Stimulated activated CD8-positive, alpha-beta memory T cell treated with anti-CD3 and anti-CD28 coated beads, Interleukin-4, amount 100 ng/mL, for 4 hours (primary cell): ENCODE data around the gene SYT12.
"Not testable (repeated sequence)": the region's sequence is repeated elsewhere in the genome, so short reads cannot be mapped to it uniquely, and the experiment has no call there.

Experiments
- DNase-seq, 2 donors: peaks; one replicate each; pipeline ENCODE4 v3.0.0-alpha.2; 2020; ENCODE audit warnings: low read depth in 2 of 2, low spot score in 1 of 2

Gene SYT12, protein sequence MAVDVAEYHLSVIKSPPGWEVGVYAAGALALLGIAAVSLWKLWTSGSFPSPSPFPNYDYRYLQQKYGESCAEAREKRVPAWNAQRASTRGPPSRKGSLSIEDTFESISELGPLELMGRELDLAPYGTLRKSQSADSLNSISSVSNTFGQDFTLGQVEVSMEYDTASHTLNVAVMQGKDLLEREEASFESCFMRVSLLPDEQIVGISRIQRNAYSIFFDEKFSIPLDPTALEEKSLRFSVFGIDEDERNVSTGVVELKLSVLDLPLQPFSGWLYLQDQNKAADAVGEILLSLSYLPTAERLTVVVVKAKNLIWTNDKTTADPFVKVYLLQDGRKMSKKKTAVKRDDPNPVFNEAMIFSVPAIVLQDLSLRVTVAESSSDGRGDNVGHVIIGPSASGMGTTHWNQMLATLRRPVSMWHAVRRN

DNA sequence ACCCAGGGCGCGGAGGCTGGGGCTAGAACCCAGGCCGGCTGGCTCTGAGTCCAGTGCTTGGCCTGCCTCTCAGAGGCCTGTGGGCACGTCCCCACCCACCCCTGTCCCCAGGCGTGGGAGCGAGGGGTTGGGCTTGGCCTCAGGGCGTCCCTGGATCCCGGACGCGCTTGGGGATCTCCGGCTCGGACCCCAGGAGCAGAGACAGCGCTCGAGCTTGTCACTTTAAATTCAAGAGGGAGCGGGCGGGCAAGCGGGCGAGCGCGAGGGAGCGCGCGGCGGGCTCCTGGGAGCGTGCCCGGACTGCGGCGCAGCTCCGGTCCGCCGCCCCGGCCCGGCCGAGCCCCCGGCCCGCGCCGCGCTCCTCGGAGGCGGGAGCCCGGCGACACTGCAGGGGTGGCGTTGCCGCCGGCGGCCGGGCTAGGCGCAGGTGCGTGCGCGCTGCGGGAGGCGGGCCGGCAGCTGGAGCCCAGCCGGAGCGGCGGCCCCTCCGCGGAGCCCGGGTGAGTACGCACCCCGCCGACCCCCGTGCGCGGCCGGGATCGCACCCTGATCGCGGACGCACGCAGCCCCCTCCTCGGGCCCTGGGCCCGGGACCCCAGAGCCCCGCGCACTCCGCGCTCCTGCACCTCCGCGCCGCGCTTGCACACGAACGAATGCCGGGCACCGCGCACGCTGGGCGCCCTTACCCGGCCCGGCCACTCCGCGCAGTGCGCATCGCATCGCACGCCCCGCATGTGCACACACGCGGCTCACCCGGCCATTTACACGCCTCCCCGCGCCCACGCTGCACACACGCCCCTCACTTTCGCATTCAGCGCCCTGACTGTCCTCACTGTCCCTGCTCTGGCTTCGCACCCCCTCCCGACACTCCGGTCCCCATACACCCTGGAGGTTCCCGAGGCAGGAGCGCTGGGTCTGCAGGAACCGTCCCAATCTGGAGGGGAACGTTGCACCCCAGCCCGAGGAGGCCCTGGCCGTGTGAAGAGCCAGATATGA, at the start of gene SYT12:
Gene SYT12 (plus strand): TSS at position 174 of the 996 bp plus-strand sequence. CDS start 7,011 bp downstream, outside the sequence.
- DNase-seq: no peak

DNA sequence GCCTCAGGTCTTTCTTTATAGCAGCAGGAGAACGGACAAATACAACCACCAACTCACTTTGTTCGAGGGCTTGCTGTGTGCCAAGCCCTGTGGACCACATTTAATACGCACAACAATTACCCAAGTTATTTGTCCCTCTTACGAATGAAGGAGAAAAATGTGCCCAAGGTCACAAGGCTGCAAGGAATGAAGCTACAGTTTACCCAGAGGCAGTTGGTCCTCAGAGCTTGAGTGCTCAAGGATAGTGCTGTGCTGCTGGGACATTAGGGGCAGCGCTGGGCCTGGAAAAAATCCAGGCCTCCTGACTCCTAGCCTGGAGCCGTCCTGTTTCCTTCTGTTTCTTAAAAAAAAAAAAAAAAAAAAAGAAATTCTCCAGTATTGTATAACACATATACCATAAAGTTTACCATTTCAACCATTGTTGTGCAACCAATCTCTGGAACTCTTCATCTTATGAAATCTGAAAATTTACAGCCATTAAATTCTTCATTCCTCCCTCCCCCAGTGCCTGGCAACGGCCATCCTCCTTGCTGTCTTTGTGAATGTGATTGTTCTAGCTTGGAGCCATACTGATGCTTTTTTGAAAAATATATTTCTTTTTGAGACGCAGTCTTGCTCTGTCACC, 48.9 kb upstream of the SYT12 start:
- no peak for DNase-seq

DNA sequence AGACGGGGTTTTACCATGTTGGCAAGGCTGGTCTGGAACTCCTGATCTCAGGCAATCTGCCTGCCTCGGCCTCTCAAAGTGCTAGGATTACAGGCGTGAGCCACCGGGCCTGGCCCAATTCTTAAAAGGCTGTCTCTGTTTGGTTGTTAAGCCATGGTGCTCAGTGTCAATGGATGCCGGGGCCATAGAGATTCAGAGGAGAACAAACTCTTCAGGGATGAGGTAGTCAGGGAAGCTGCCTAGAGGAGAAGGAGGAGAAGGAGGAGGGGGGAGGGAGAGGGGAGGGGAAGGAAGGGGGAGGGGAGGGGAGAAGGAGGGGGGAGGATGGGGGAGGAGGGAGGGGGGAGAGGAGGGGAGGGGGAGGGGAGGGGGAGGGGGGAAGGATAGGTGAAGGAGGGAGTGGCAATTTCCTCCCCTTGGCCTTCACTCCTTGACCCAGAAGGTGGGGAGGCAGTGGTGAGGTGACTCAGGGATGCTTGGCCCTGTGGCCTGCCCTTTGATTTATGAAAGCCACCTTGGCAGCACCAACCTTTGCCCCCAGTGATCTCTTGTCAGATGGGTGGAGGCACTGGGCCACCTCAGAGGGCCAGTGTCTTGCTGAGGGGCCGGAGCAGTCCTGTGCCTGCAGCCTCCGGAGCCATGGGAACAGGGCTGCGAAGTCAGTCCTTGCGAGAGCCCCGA, 48.1 kb upstream of the SYT12 start, which contains the start of gene C11orf86:
Gene C11orf86 (plus strand): TSS at position 581 of the 681 bp plus-strand sequence. CDS start 59 bp downstream, at position 640.
- no peak for DNase-seq

DNA sequence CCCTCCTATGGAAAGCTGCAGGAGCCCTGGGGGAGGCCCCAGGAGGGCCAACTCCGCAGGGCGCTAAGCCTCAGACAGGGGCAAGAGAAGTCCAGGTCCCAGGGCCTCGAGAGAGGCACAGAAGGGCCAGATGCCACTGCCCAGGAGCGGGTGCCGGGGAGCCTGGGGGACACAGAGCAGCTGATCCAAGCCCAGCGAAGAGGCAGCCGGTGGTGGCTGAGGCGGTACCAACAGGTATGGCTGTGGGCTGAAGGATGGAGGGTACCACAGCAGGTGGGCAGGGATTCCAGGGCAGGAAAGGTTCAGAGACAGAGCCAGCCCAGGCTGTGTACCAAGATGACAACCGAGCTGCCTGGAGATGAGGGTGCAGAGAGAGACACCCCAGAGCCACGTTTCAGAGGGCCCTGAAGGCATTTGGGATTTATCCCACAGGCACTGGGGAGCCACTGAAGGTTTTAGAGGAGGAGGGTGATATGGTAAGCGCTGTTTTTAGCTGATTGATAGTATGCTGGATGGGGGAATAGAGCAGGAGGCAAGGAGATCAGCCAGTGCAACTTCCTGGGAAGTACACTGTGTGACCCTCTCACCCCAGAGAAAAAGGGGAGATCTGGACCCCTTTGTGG, 47.4 kb upstream of the SYT12 start:
- no peak for DNase-seq

DNA sequence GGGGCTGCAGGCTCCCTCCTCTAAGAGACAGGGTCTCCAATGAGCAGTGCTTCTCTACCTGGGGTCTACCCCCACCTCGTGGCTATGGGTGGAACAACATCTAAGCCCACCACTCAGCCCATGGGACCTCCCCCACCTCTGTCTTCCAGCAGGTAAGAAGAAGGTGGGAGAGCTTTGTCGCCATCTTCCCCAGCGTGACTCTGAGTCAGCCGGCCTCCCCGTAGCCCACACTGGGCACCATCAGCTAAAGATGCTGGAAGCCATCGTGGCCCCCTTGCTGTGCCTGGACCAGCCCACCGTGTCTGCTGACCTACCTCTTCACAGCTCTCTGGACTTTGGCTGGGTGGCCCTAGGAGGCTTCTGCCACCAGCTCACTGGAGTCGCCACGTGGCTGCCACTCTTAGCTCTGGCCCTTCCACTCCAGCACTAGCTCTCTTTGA, 46.9 kb upstream of the SYT12 start:
- DNase-seq: no peak

DNA sequence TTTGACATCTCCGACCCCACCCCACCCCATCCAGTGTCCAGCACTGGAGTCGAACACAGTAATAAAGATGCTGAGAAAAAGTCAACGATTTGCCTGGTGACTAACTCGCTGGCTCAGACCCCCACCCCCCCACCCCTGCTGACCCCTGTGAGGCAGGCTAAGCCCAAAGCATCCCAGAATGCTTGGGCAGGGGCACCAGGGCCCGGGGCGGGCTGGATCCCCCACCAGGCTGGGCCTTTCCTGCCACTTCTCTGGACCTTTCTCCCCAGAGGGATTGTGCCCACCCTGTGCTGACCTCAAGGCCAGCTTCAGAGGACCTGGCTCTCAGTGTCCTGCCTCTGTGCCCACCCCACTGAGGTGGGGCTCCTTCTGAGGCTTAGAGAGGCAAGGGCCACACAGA, 46.0 kb upstream of the SYT12 start:
- DNase-seq: no peak

DNA sequence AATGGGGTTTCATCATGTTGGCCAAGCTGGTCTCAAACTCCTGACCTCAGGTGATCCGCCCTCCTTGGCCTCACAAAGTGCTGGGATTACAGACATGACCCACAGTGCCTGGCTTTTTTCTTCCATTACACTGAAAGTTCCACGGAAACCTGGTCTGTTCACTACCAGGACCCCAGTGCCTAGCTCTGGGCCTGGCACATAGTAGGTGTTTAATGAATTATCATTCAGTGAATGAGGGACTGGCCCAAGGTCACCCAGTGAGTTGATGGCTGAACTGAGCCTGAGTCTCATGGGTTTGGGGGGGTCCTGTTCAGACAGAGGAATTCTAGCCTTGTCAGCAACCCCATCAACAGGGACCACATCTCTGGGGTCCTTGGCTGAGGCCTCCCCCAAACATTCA, 44.7 kb upstream of the SYT12 start:
- DNase-seq: no peak

DNA sequence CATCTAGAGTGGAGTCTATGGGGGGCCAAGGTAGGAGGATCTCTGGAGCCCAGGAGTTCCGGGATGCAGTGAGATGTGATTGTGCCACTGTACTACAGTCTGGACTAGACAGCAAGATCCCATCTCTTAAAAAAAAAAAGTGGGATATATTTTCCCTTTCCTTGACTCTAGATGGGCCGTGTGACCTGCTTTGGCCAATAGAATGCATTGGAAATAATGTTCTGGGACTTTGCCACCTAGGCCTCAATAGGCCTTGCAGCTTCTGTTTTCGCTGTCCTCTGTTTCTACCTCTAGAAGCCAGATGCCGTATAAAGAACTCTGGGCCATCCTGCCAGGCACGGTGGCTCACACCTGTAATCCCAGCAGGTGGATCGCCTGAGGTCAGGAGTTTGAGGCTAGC, 44.2 kb upstream of the SYT12 start:
- DNase-seq: no peak

DNA sequence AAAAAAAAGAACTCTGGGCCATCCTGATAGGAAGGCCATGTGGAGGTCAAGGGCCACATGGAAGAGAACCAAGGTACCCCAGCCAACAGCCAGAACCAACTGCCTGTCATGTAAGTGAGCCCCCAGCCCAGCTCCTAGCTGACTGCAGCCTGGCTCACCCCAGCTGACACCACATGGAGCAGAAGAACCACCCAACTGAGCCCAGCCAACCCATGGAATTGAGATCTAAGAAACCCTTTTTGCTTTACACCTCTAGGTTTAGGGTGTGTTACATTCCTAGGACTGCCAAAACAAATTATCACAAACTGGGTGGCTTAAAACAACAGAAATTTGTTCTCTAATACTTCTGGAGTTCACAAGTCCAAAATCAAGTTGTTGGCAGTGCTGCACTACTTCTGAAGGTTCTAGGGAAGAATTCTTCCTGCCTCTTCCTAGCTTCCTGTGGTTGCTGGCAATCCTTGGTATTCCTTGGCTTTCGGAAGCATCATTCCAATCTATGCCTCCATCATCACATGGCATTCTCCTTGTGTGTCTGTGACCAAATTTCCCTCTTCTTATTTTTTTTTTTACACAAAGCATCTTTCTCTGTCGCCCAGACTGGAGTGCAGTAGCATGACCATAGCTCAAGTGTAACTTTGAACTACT, 43.5 kb upstream of the SYT12 start:
- no peak for DNase-seq

DNA sequence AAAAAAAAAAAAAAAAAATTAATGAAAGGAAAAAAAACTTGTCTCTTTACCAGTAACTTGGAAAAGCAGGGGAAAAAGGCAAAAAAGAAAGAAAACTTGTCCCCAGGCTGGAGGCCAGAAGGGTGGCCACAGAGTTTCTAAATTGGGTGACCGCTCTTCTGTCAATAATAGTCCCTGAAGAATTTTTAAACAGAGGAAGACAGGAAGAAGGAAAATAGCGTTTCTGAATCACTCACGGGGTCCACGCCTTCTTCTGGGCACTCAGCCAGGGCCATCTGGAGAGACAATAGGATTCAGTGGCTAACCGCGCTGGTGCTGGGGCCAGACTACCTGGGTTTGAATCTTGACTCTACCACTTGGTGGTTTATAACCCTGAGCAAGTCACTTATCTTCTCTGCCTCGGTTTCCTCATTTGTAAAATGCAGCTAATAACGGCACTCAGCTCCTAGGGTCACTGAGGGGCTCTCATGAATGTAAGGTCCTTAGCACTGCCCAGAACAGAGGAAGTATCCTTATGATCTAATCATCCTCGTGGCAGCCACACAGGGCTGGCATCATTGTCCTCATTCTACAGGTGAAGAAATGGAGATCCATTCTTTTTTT, 40.9 kb upstream of the SYT12 start:
- DNase-seq: no peak

DNA sequence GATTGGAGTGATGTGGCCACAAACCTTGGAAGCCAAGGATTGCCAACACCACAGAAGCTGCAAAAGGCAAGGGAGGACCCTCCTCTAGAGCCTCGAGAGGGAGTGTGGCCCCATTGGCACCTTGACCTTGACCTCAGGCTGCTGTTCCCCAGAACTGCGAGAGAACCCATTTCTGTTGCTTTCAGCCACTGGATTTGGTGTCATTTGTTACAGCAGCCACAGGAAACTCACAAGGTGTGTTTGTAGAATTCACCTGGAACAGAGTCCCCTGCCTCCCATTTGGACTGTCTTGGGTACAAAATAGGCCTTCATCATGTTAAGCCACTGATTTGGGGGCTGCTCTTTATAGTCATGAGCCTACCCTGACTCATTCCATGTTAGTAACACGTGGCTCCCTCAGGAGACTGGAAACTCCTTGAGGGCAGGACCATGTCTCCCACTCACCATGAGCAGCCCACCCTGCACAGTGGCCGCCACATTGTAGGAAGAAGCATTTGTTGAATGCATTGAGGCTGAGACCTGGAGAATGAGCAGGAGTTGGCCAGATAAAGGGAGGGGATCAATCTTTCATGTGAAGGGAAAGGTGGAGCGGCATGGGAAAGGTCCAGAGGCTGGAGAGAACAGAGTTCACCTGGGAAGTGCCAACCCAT, 39.5 kb upstream of the SYT12 start:
- DNase-seq: no peak

DNA sequence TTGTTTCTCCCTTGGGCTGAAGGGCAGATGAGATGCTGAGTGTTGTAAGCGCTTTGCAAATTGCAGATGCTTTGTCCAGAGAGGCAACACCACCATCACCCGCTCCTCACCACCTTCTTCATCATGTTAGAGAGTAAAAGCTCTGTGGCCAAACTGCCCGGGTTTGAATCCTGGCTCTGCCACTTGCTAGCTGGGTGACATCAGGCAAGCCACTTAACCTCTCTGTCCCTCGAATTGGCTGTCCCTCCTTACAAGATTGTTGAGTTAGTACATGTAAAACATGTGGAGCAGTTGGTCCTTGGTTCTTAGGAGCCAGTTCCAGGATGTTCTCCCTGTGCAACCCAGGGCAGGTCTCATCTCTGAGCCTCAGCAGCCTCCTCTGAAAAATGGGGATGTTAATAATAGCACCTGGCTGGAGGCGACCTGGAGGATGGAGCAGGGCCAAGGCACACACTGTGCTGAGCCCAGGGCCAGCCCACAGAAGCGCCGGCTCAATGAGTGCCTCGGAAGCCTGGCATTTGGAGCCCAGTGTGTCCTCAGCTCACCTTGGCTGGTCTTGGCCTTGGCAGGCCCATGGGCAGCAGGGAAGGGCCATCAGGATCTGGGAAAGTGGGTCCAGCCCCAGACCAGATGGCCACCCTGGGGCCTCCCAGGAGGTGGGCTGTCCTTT, 37.3 kb upstream of the SYT12 start:
- DNase-seq: no peak

DNA sequence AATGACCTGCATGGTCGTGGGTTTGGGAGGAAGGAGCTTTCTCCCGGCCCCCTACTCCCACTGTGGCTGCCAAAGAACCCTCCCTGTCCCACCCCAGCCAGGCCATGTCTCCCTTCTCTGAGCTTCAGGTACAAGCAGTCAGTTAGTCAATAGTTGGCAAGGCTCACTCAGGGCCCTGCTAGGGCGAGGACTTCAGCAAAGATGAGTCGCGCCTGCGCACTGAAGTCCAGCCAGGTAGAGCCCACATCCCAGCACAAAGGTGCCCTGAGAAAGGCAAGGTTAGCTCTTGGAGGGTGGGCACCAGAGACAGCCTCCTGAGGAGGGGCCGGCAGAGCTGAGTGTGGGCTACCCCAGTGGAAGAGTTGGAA, 36.8 kb upstream of the SYT12 start:
- DNase-seq: no peak

DNA sequence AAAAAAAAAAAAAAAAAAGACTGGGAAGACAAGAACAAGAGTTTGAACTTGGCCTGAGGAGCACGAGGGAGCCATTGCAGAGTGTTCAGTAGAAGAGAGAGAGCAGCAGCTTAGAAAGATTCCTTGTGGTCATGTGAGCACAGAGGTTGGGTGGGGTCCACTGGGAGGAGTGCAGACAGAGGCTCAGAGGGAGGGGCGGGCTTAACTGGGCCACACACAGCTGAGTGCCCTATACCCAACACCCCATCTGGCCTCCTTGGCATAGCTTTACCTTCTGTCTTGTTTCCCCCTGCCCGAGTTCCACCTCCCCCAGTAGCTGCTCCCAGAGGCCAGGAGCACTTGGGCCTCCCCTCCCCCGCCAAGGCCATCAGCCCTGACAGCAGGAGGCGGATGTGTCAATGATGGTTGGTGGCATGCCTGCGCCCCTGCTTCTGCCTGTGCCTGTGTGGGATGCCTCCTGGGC, 35.7 kb upstream of the SYT12 start:
- no peak for DNase-seq

DNA sequence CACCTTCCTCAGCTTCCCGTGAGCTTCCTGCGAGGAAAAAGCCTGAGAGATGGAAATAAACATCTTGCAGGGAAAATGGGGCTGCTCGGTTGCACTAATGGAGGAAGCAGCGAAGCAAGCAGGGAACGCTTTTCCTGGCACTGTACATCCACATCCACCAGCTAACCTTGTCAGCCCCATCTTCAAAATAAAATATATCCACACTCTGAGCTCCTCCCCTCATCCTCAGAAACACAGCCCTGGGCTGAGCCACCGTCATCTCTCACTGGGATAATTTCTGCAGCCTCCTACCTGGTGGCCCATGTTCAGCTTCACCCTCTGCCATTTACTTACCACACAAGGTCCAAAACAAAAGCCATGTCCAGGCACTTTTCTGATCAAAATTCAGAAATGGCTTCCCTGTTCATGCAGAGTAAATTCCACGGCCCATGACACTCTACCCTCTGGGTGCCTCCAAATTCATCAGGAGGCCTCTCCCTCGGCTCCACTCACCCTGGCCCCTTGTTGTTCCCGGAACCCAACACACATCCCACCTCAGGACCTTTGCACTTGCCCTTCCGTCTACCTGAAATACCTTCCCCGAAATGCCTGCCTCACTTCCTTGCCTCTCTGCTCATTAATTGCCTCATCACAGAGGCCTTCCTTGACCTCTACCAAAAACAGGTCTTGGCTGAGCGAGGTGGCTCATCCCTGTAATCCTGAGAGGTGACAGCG, 34.9 kb upstream of the SYT12 start:
- no peak for DNase-seq

DNA sequence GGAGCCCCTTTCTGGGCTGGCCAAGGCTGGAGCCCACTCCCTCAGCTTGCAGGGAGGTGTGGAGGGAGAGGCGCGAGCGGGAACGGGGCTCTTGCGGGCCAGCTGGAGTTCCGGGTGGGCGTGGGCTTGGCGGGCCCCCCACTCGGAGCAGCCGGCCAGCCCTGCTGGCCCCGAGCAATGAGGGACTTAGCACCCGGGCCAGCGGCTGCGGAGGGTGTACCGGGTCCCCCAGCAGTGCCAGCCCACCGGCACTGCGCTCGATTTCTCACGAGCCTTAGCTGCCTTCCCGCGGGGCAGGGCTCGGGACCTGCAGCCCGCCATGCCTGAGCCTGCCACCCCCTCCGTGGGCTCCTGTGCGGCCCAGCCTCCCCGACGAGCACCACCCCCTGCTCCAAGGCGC, 34.2 kb upstream of the SYT12 start:
- not testable (repeated sequence) for DNase-seq

DNA sequence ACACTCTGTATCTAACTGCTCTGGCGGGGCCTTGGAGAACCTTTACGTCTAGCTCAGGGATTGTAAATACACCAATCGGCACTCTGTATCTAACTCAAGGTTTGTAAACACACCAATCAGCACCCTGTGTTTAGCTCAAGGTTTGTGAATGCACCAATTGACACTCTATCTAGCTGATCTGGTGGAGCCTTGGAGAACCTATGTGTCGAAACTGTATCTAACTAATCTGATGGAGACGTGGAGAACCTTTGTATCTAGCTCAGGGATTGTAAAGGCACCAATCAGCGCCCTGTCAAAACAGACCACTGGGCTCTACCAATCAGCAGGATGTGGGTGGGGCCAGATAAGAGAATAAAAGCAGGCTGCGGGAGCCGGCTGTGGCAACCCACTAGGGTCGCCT, 33.6 kb upstream of the SYT12 start:
- not testable (repeated sequence) for DNase-seq

DNA sequence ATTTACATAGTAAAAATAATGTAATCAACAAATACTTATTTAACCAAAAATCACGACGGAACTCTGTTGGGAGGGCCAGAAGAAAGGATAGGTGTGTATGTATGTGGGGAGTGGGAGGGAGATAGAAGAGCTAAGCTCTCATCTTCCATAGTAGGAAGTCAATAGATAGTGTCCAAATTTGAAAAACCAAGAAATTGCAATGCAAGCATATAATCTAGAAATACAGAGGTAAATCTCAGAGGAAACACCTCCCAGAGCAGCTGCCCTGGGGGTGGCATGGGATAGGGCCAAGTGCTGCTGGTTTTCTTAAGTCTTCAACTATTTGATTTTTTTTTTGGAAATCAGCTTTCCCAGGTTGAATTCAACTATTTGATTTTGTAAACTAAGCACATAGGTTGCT, 30.9 kb upstream of the SYT12 start:
- no peak for DNase-seq
